Endothelial cell of umbilical vein (primary cell): ENCODE measurements around the gene SETBP1. TPM values are rescaled to one million over a fixed set of nuclear protein-coding genes. Genes with fewer than 3 reads are reported as not detected.

Experiments used
- BruUV-seq: library from RNA; stranded (reverse); fragments of 400-500 nt; replicated peaks from 2 replicates; lab custom pipeline; 2021; lab: Mats Ljungman, UMichigan
- CTCF ChIA-PET: fragments of 300-600, 350-600 bp; sonication (Branson Sonifier 250); formaldehyde crosslinking; loops from one replicate; lab custom pipeline; 2021; ENCODE audit warnings: antibody characterized with exemption, inconsistent platforms; lab: Charles Lee
- POLR2A ChIA-PET: fragments of 300-600, 350-600 bp; sonication (Branson Sonifier 250); formaldehyde crosslinking; loops from one replicate; lab custom pipeline; 2021; ENCODE audit warnings: antibody characterized with exemption, inconsistent platforms; lab: Charles Lee
- DNase-seq: peaks from one replicate; pipeline ENCODE4 v3.0.0-alpha.2; 2011; ENCODE audit warnings: low read depth, low spot score
- FAIRE-seq: peaks from 2 replicates; lab custom pipeline; 2011; peaks lifted over from hg19 to GRCh38; lab: Jason Lieb, UNC
- H2AFZ ChIP-seq: 2 replicates; pipeline ENCODE4 v1.6.0; 2012; ENCODE audit warnings: low read depth, low read length, control low read depth, inconsistent platforms
- H3K27ac ChIP-seq: 2 replicates; pipeline ENCODE4 v1.5.1; 2011; ENCODE audit warnings: low read depth, mild to moderate bottlenecking, control low read depth, low read length, moderate library complexity; ENCODE audit not compliant: insufficient read depth
- H3K27me3 ChIP-seq, 2 experiments: 2 replicates each; pipeline versions ENCODE4 v1.6.0 to v1.6.1; 2011; ENCODE audit warnings: low read length in 2 of 2, mixed read lengths in 1 of 2; ENCODE audit not compliant: control insufficient read depth in 2 of 2, insufficient read depth in 2 of 2
- H3K36me3 ChIP-seq, 2 experiments: 2 replicates in 1 of 2; 3 replicates in 1 of 2; pipeline ENCODE4 v1.5.1; 2011; ENCODE audit warnings: low read length in 2 of 2, mild to moderate bottlenecking in 1 of 2, moderate library complexity in 1 of 2; ENCODE audit not compliant: control insufficient read depth in 2 of 2, insufficient read depth in 2 of 2; ENCODE audit errors: extremely low read depth in 1 of 2
- H3K4me1 ChIP-seq: 3 replicates; pipeline ENCODE4 v1.5.1; 2011; ENCODE audit warnings: mild to moderate bottlenecking, low read length; ENCODE audit not compliant: control insufficient read depth, insufficient read depth; ENCODE audit errors: extremely low read depth
- H3K4me2 ChIP-seq: 2 replicates; pipeline ENCODE4 v1.6.1; 2011; ENCODE audit warnings: low read length, control low read depth, mixed read lengths; ENCODE audit not compliant: insufficient read depth
- H3K4me3 ChIP-seq, 3 experiments: fragments of 200-600 bp in 1 of 3; sonication (generic), shearing (Covaris generic) in 1 of 3; replicated peaks in 1 of 3; 2 replicates each; pipeline ENCODE4 v1.5.1; 2011 to 2016; ENCODE audit warnings: control low read depth in 3 of 3, low read length in 3 of 3, mild to moderate bottlenecking in 2 of 3, inconsistent platforms in 1 of 3, low read depth in 1 of 3, moderate library complexity in 1 of 3; ENCODE audit not compliant: insufficient read depth in 1 of 3
- H3K79me2 ChIP-seq: 2 replicates; pipeline ENCODE4 v1.6.0; 2012; ENCODE audit warnings: low read length, inconsistent platforms; ENCODE audit not compliant: control insufficient read depth, insufficient read depth
- H3K9ac ChIP-seq: replicated peaks from 2 replicates; pipeline ENCODE3; 2011; ENCODE audit warnings: low read length, control low read depth; ENCODE audit not compliant: insufficient read depth; ENCODE audit errors: extremely low read depth
- H3K9me1 ChIP-seq: replicated peaks from 3 replicates; pipeline ENCODE4 v1.6.0; 2011; ENCODE audit warnings: mild to moderate bottlenecking, low read length; ENCODE audit not compliant: control insufficient read depth, insufficient read depth; ENCODE audit errors: extremely low read depth
- H3K9me3 ChIP-seq: replicated peaks from 2 replicates; pipeline ENCODE4 v1.5.1; 2012; ENCODE audit warnings: low read length, inconsistent platforms; ENCODE audit not compliant: control insufficient read depth, insufficient read depth
- H4K20me1 ChIP-seq: replicated peaks from 2 replicates; pipeline ENCODE3; 2011; ENCODE audit warnings: mild to moderate bottlenecking, low read length; ENCODE audit not compliant: control insufficient read depth, insufficient read depth; ENCODE audit errors: extremely low read depth
- EZH2 ChIP-seq: IDR thresholded peaks from 2 replicates; pipeline ENCODE4 v1.6.1; 2012; ENCODE audit warnings: borderline replicate concordance, low read depth, mild to moderate bottlenecking, moderate library complexity, low read length, inconsistent platforms; ENCODE audit not compliant: severe bottlenecking
- FOS ChIP-seq: IDR thresholded peaks from 2 replicates; pipeline ENCODE4 v1.6.1; 2011; ENCODE audit warnings: mild to moderate bottlenecking, low read length, moderate library complexity, borderline replicate concordance; ENCODE audit not compliant: insufficient read depth
- GATA2 ChIP-seq: IDR thresholded peaks from 2 replicates; pipeline ENCODE4 v1.7.0; 2011; ENCODE audit warnings: low read depth, mild to moderate bottlenecking, moderate library complexity, mixed read lengths, low read length; ENCODE audit not compliant: insufficient read length, insufficient read depth
- JUN ChIP-seq: IDR thresholded peaks from 2 replicates; pipeline ENCODE4 v1.6.1; 2011; ENCODE audit warnings: borderline replicate concordance, low read depth; ENCODE audit not compliant: insufficient read length, insufficient read depth
- MYC ChIP-seq: IDR thresholded peaks from one replicate; pipeline ENCODE4 v1.6.1; 2011; ENCODE audit warnings: mild to moderate bottlenecking, low read depth, low read length
- POLR2A ChIP-seq: IDR thresholded peaks from 2 replicates; pipeline ENCODE4 v1.6.1; 2012; ENCODE audit warnings: low read depth, mild to moderate bottlenecking, control low read depth, low read length
- POLR2AphosphoS5 ChIP-seq: IDR thresholded peaks from 2 replicates; pipeline ENCODE4 v1.6.1; 2012; ENCODE audit warnings: low read depth, mild to moderate bottlenecking, control low read depth, low read length, moderate library complexity; ENCODE audit not compliant: insufficient read depth
- dilution Hi-C: fragments of 300-500 bp; cut with MboI; formaldehyde crosslinking; loops from one replicate; pipeline ENCODE4 v1.15.0; 2019; ENCODE audit warnings: low sequenced_read_pairs; ENCODE audit not compliant: extremely low pct_ligation_motif_present
- intact Hi-C: fragments of 100-400 bp; cut with micrococcal nuclease; formaldehyde crosslinking; loops from one replicate; pipeline ENCODE4 v1.10.0; 2022
- polyA plus RNA-seq, 4 experiments: library from polyadenylated mRNA; depleted of rRNA in 3 of 4; stranded (reverse) in 3 of 4; unstranded in 1 of 4; fragments of >200 nt; gene quantifications; 2 replicates each; pipeline versions ENCODE4 v1.2.1 to v1.2.3, GENCODE V29; 2011 to 2012; ENCODE audit warnings: missing spikeins in 1 of 4
- total RNA-seq: library from RNA; stranded (reverse); gene quantifications from 2 replicates; pipeline ENCODE4 v1.2.3, GENCODE V29; 2021
- TF ChIP-seq, protein P1 (sequence below): IDR thresholded peaks from 2 replicates; pipeline ENCODE4 v1.6.1; 2011; ENCODE audit not compliant: insufficient read depth, insufficient read length
- TF ChIP-seq, protein P2 (sequence below), 2 donors: IDR thresholded peaks; 1 replicate in 1 of 2; 2 replicates in 1 of 2; pipeline ENCODE4 v1.5.1; 2011; ENCODE audit warnings: low read length in 2 of 2, mild to moderate bottlenecking in 2 of 2, moderate library complexity in 2 of 2, control low read depth in 1 of 2, inconsistent platforms in 1 of 2, low read depth in 1 of 2; ENCODE audit not compliant: insufficient read depth in 1 of 2; ENCODE audit errors: extremely low read depth in 1 of 2

The SETBP1 gene
- total and polyA plus RNA-seq, 2 donors (not counting 3 experiments of a cell fraction or from before 2014, with no cell fraction given) = 0.76 to 3.1 TPM

DNA sequence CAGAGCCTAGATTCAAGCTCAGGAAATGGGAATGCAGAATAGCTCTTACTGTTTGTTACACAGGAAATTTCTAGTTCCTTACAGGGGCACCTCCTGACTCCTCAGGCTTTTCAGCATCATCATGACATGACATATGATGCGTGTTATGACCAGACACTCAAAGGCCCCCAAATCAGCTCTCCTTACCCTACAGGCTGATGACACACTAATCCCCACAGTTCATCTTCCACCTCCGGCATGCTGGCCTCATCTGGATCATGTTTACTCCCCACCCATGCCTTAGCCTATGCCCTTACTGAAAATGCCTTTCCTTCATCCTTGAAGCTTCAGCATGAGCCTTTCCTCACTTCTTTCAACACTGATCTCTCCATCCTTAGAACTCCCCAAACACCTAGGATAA lies 356.9 kb downstream of the SETBP1 start:
- no peak overlapping the region for H3K9ac ChIP-seq
- intact Hi-C loops = no loop called here
- H3K4me1 ChIP-seq = no peaks in the 10 kb centered on the region
- no peaks in the 10 kb centered on the region for H3K9me1 ChIP-seq
- no peaks in the 10 kb centered on the region for H3K9me3 ChIP-seq
- FAIRE-seq (no peak), DNase-seq (no peak)
- H2AFZ ChIP-seq = no peak overlapping the region
- no peaks in the 10 kb centered on the region for H3K36me3 ChIP-seq
- no peak overlapping the region for H3K27ac ChIP-seq
- dilution Hi-C loops = no loop called here
- POLR2A ChIA-PET = no interaction called here
- no TSS peak for BruUV-seq
- TF ChIP-seq MYC (no peak), POLR2AphosphoS5 (no peak), EZH2 (no peak), JUN (no peak), POLR2A (no peak), FOS (no peak), GATA2 (no peak)
- TF ChIP-seq, protein P1, sequence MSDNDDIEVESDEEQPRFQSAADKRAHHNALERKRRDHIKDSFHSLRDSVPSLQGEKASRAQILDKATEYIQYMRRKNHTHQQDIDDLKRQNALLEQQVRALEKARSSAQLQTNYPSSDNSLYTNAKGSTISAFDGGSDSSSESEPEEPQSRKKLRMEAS = no peak
- TF ChIP-seq, protein P2, sequence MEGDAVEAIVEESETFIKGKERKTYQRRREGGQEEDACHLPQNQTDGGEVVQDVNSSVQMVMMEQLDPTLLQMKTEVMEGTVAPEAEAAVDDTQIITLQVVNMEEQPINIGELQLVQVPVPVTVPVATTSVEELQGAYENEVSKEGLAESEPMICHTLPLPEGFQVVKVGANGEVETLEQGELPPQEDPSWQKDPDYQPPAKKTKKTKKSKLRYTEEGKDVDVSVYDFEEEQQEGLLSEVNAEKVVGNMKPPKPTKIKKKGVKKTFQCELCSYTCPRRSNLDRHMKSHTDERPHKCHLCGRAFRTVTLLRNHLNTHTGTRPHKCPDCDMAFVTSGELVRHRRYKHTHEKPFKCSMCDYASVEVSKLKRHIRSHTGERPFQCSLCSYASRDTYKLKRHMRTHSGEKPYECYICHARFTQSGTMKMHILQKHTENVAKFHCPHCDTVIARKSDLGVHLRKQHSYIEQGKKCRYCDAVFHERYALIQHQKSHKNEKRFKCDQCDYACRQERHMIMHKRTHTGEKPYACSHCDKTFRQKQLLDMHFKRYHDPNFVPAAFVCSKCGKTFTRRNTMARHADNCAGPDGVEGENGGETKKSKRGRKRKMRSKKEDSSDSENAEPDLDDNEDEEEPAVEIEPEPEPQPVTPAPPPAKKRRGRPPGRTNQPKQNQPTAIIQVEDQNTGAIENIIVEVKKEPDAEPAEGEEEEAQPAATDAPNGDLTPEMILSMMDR (IDR thresholded peaks at IDR 0.05; ENCODE audit: extremely low read depth in 1 of 2, insufficient read depth in 1 of 2, low read depth in 1 of 2, low read length in 2 of 2) = no peak
- H4K20me1 ChIP-seq = no peaks in the 10 kb centered on the region
- H3K79me2 ChIP-seq = no peaks in the 10 kb centered on the region
- CTCF ChIA-PET = no interaction called here
- no peak overlapping the region for H3K4me2 ChIP-seq
- H3K27me3 ChIP-seq = no peaks in the 10 kb centered on the region
- no peak overlapping the region for H3K4me3 ChIP-seq
